Measurements from ENCODE around the gene ADD3.
"Not testable (repeated sequence)": the region's sequence is repeated elsewhere in the genome, so short reads cannot be mapped to it uniquely, and the experiment has no call there.

The ADD3 gene

DNA sequence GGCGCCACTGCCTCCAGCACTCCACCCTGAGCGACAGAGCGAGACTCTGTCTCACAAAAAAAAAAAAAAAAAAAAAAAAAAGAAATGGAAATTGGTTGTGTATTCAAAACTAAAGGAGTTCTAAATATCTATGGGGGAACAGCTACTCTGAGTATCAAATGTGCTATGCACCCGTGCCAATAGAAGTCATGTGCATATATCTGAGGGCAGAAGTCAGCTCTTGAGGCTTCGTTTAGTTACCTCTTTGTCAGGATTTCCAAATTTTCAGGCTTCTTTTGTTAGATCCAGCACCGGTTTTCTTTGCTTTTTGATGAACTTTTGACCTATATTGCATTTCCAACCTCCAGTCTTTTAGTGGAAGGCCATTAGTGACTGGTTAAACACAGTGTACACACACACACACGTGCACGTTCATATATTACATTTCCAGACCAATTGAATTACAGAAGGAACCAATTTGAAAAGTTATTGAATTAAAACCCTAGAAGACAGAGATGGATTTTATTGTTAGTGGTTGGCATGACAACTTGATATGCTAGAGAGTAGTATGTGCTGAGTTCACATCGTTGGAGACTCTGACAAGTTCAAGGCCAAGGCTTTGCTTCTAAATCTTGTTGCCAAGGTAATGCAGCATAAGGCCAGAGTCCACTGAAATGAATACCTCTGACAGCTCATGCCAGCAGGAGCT lies 33.1 kb upstream of the ADD3 start:
- Histone ChIP-seq H3K27ac (no peak overlapping the region), H3K4me3 (no peak overlapping the region)

DNA sequence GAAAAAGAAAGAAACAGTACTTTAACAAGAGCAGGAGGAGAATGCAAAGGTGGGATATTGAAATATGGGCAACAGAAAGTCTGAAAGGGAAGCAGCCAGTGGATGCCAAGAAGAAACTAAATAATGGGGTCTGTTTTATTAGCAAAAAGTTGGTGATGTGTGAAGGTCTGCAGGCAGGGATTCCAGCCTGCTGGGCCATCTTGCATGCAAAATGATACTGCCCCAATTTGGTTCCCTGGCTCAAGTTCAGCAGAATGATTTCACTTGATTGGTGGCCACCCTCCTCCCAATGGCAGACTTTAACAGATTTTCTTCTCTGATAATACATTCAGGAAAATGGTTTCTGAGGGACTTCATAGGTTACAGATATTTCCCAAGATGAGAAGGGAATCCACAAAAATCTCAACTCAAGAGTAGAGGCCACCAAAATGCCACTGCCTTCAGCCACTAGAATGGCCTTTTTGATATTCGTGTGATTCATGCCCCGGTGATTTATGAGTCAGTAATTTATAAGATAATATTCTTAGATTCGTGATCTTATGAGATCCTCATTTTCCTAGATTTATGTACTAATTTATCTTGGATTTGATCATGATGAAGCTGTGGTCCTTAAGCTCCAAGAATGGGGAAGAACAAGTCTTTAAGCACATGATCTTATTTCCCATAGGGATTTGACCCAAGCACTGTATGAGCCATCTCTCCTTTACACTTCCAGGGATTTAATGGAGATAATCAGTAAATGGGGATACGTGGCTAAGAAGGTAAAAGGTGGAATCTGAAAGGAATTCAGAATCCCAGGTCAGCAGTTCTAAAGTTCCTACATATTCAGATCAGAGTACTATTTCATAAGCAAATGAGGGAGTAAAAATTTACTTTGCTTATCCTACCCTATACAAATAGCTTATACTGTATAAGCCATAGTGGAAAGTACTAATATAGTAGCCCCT lies 32.3 kb upstream of the ADD3 start:
- H3K27ac ChIP-seq = no peak overlapping the region
- H3K4me3 ChIP-seq = no peak overlapping the region

DNA sequence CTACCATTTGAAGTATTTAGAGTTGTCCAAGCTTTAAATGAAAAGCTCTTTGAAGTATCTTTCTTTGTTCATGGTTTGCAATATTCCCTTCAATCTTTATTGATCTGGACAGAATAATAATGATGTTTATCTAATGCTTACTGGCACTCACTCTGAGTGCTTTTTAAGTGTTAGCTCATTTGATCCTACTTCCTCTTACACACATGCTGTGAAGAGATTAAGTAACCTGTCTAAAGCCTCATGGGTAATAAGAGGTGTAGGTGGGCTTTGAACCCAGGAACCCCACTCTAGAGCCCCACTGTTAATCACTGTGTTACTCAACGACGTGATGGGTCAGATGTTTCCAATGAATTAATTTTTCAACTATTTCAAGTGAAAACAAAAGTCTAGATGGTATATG lies 31.1 kb upstream of the ADD3 start:
- H3K4me3 ChIP-seq = no peak overlapping the region

DNA sequence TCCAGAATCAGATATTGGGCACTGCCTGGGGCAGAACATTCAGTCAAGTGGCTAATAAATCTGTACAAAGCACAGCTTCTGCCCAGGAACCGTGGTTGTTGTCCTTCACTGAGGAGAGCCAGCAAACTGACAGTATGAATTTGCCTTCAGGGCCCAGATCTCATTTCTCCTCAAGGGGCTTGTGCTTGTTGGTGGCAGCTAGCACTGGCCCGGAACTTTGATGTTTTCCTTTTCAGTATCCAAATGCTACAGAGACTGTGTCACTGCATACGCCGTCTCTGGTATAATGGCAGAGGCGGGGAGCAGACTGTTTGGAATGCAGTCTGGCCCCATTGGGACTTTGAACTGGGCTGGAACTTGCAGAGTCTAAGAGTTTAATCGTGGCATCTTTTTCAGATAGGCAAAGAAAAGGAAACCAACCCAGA lies 30.4 kb upstream of the ADD3 start:
- H3K4me3 ChIP-seq = no peak overlapping the region
- peak overlapping the region in 6 of 21 experiments; percentile 5 to 39 (median 25) for H3K27ac ChIP-seq

More for the DNA sequence above, 31.1 kb upstream of the ADD3 start:
- H3K27ac ChIP-seq = peak overlapping the region in 2 of 21 experiments; percentile 5 to 33

DNA sequence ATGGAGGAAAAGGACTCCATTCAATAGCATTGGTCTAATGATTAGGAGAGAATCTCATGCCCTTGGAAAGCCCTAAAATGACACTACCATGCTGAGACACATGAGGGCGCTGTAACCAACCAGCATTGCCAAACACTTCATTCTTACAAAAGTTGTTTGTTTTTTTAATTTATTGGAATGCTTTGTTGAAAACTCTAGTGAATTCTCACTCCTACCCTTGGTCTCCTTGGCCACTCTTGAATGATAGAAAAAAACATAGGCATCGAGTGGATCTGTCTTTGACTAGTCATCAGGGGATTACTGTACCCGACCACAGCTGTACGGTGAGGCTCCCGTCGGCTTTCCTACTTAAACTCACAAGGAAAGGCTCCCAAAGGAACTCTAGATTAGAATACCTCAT lies 29.3 kb upstream of the ADD3 start:
- H3K4me3 ChIP-seq = no peak overlapping the region
- H3K27ac ChIP-seq = peak overlapping the region in 6 of 21 experiments; percentile 14 to 66 (median 44)

DNA sequence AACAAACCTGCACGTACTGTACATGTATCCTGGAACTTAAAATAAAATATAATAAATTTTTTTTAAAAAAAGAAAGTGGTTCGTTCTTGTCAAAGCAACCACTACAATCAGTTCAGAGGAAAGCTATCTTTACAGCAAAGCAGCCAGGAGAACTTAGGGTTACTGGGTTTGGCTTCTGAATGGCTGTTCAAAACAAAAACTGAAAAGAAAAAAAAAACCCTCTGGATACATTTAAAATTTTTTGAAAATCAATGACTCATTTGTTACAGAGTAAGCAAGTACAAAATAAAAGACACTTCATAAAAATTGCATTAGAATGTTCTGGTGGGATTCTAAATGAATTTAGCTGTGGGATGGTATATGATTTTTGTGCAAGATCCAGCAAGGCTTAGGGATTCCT lies 28.6 kb upstream of the ADD3 start:
- no peak overlapping the region for H3K4me3 ChIP-seq
- peak overlapping the region in 7 of 21 experiments; percentile 6 to 66 (median 23) for H3K27ac ChIP-seq

DNA sequence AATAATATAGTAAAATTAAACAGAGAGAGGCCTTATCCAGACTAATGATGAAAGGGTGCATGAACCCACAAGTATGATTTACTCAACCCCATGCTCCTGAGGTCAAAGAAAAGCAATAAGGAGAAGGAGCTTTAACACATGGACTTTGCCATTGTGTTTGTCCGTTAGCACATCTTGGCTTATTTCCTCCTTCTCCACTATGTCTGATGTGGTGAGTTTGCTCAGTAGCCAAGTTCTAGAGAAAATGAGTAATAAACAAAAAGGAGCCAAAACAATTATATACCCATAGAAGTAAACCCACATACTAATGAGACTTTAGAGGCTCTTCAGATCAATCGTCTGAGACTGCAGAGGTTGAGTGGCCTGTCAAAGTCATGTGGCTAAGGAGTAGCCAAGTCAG lies 26.1 kb upstream of the ADD3 start:
- Histone ChIP-seq H3K4me3 (no peak overlapping the region), H3K27ac (peak overlapping the region in 8 of 21 experiments; percentile 22 to 61 (median 40))

DNA sequence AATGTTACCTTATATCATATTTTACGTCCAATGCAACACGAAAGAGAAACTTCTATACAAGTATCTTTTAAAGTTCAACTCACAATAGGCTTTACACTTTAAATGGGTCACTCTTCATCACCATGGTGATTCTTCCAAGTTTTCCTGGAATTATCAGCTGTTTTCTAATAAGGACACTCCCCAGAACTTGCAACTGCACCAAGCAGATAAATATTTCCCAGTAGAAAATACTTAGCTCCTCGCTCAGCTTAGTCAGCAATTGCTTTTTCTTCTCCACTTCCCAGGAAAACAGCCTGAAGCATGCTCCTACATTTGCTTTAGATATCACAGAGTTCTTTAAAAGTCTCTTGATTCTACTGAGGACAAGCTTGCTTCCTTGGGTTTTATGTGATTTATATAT lies 25.7 kb upstream of the ADD3 start:
- Histone ChIP-seq H3K4me3 (no peak overlapping the region), H3K27ac (peak overlapping the region in 8 of 21 experiments; percentile 22 to 61 (median 40))

DNA sequence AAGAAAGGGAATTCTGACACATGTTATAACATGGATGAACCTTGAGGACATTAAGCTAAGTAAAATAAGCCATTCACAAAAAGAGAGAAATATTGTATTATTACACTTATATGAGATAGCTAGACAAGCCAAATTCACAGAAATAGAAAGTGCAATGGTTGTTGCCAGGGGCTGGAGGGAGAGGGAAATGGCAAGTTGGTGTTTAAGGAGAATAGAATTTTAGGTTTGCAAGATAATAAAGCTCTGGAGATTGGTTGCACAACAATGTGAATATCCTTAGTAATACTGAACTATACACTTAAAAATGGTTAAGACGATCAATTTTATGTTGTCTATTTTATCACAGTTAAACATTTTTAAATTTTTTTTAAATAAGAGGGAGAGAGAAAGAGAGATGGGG lies 25.0 kb upstream of the ADD3 start:
- Histone ChIP-seq H3K27ac (peak overlapping the region in 5 of 21 experiments; percentile 10 to 54 (median 35)), H3K4me3 (no peak overlapping the region)

DNA sequence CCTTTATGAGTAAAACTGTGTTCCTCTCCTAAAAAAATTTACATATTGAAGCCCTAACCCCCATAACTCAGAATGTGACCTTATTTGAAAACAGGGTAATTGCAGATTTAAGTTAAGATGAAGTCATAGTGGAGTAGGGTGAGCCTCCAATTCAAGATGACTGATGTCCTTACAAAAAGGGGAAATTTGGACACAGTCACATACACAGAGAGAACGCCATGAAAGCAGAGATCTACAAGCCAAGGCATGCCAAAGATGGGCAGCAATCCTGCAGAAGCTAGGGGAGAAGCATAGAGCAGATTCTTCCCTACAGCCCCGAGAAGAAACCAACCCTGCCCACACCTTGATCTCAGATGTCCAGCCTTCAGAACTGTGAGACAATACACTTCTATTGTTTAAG lies 23.8 kb upstream of the ADD3 start:
- H3K4me3 ChIP-seq = no peak overlapping the region
- H3K27ac ChIP-seq = peak overlapping the region in 1 of 21 experiments; percentile 21

DNA sequence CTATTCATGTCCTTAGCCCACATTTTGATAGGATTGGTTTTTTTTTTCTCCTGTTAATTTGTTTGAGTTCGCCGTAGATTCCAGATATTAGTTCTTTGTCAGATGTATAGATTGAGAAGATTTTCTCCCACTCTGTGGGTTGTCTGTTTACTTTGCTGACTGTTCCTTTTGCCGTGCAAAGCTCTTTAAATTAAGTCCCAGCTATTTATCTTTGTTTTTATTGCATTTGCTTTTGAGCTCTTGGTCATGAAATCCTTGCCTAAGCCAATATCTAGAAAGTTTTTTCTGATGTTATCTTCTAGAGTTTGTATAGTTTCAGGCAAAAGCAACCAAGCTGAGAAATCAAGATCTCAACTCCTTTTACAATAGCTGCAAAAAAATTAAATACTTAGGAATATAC lies 22.0 kb upstream of the ADD3 start:
- H3K27ac ChIP-seq, H3K4me3 ChIP-seq: not testable (repeated sequence)

DNA sequence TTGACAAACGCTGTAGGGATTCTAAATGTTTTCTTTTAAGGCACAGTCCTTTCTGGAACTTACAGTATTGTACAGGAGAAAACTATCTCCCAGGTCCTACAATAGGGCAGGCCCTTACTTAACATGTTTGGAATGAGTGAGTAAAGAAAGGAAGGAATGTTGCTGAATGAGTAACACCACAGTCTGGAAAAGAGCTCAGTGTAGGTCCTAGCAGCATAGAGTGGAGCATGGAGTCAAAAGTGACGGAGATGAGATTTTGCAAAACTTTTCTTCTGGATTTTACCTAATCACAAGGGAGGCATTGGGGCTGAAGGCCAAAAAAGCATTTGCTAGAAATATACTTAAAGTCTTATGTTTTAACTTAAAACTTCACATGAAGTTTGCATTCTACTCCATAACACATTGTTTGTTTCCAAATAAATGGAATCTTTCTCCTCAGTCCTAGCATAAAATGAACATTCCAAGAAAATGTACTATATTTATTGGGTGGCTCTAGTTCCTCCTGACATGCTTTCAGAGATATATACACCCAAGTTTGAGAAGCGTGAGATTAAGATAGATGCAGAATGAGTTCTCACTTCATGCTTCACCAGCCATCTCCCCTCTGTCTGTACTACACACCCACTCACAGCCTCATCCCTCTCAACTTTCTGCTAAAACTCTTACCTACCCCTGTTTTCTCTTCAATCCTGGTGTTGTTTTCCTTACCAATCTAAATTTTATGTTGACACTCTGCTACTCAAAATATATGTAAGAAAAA lies 20.2 kb upstream of the ADD3 start:
- no peak overlapping the region for H3K4me3 ChIP-seq

DNA sequence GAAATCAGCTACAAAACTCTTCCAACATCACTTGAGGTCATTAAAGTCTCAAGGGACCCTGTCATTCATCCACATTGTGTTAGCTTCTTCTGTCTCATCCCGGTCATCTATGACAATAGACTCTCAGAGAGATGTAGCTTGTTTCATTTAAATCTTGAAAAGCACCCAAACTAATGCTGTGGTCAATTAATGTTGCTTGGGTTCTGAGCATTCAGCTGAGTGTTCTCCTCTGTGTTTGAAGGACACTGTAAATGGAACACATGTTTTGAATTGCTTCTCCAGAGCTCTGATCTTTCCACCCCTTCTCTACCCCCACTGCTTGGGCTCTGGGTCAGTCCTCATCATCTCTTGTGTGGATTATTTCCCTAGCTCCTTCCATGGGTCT lies 19.6 kb upstream of the ADD3 start:
- Histone ChIP-seq H3K4me3 (no peak overlapping the region), H3K27ac (peak overlapping the region in 5 of 21 experiments; percentile 46 to 65 (median 51))

More for the DNA sequence above, 20.2 kb upstream of the ADD3 start:
- peak overlapping the region in 6 of 21 experiments; percentile 23 to 65 (median 52) for H3K27ac ChIP-seq

DNA sequence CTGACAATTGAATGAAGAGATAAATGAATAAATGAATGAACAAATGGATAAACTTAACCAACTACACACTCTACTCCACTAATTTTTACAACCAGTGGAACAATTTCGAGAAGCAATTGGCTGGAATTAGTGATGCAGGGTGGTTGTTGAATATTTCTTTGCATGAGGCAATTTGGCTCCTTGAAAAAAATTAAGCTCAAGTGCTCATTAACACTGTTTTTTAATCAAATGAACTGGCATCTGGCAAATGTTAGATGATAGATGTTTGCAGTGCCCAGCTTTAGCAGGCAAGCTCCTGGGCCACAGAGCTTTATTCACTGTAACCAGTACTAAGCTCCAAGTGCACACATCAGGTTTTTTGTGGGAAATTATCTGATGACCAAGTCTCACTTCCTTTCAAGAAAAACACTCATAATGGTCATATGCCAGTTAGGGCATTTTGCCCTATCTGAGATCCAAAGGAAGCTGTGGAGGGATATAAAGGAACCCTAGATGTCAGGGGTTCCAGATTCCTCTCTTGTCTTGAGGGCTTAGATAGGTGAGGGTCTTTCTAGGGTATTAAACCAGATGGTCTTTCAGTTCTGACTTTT lies 16.4 kb upstream of the ADD3 start:
- Histone ChIP-seq H3K4me3 (no peak overlapping the region), H3K27ac (no peak overlapping the region)

DNA sequence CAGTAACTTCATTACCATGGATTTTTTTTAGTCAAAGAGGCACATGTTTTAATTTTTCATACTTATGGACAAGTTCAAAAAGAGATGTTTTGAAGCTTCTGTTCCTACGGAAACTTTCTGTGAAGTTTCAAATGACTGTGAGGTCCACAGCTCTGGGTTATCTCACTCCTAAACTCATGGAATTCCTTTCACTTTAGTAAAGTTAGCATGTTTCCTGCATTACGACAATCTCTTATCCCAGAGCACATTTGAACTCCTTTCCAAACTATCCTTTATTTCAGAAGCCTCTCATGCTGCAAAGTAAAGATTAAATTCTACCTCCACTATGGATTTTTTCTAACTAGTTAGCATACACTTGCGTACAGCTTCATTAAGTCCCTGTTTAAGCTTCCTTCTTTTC lies 15.3 kb upstream of the ADD3 start:
- Histone ChIP-seq H3K27ac (peak overlapping the region in 2 of 21 experiments; percentile 3 to 26), H3K4me3 (no peak overlapping the region)

DNA sequence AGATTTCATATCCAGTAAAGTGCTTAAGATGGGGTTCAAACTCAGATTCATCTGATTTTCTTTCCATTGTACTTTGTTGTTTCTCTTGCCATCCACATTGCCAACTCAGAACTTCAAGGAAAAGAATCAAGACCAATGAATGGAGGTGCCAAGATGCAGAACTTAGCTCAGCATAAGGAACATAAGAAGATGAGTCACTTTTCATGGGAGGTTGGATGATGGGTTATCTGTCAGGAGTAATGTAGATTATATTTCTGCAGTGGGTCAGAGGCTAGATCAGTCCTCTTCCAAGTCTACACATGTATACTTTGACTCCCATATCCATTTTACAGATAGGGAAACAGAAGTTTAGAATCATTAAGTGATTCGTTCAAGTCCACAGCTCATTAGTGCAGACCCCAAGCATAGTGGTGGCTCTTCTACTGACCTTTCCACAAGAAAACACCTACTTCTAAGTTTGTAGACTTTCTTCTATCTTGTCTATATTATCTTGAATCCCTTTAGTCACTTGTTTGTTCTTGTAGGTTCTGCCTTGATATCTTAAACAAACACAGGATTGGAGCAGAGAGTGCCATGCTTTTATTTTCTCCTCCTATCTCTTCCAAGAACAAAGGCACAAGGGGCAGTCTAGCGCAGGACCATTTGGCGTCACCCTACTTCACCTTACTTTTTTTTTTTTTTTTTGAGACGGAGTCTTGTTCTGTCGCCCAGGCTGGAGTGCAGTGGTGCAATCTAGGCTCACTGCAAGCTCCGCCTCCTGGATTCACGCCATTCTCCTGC lies 14.0 kb upstream of the ADD3 start:
- no peak overlapping the region for H3K4me3 ChIP-seq
- no peak overlapping the region for H3K27ac ChIP-seq

DNA sequence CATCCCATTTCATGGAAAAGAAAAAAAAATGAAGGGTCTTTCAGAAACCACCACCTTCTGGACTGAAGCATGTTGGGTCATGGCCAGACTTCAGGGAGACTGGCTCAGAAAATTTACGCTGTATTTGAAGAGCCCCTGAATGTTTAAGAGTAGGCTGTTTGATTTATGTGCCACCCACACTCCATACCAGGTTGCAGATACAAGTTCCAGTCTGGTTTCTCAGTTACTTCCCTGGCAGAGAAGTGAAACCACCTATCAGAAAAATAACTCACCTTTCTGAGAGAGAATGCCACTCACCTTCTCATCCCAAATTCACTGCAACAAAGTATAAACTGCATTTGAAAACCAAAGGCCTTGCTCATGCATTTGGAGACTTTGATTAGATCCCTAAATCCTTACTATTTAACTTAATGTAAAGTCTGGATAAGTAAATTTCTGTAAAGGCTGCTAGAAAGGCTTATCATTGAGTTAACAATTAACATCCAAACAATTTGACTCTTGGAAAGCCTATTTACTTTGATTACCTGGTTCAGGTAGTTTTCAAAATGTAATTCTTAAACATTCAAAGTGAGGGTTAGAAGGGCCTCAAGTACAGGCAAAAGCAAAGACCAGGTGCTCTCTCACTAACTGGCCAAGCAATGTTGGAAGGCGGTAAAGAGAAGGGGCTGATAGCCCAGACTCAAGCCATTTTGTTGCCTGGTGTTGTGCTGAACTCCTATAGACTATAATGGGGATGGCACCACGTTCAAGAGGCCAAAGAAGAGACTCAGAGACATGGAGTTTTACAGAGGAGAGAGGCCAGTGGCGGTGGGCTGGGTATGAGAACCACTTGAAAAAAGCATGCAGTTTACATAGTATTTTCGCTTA lies 12.8 kb upstream of the ADD3 start:
- no peak overlapping the region for H3K4me3 ChIP-seq

DNA sequence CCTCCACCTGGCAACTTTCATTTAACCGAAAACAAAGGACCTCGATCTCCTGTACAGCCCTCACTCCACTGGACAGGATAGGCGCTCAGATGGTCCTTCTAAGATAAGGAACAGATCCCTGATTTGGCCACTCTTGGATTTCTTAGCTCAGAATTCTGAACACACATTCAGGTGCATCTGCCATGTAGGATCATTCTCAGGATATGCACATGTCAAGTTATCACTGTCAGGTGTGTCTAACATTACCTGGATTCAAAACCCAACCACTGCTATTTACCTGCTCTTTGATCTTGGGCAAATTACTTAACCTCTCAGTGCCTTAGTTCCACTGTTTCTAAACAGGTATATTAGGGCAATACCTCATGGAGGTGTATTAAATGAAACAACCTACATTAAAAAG lies 12.2 kb upstream of the ADD3 start:
- no peak overlapping the region for H3K27ac ChIP-seq
- no peak overlapping the region for H3K4me3 ChIP-seq

More for the DNA sequence above, 12.8 kb upstream of the ADD3 start:
- no peak overlapping the region for H3K27ac ChIP-seq

All from skin epidermis (tissue), 12 donors.